HepG2 (cell line): ENCODE results near the gene MYOZ1. TPM values are rescaled to one million over a fixed set of nuclear protein-coding genes. Genes with fewer than 3 reads are reported as not detected.
A peak's percentile ranks its signal among the peaks of the same experiment; 100 is the strongest.

Experiments
- ARNTL ChIP-seq: sonication (generic); formaldehyde crosslinking; IDR thresholded peaks from 2 replicates; pipeline ENCODE4 v1.4.0; 2020; ENCODE audit warnings: mild to moderate bottlenecking, missing genetic modification reagents
- CENPT ChIP-seq: sonication (generic); formaldehyde crosslinking; IDR thresholded peaks from 2 replicates; pipeline ENCODE4 v1.8.0; 2022; ENCODE audit warnings: low read depth, mild to moderate bottlenecking, moderate library complexity, missing genetic modification reagents
- CREM ChIP-seq, 2 experiments: sonication (generic) in 1 of 2; formaldehyde crosslinking in 1 of 2; IDR thresholded peaks; 2 replicates each; pipeline versions ENCODE4 v1.4.0 to v1.6.1; 2016 to 2020; ENCODE audit warnings: antibody characterized with exemption in 1 of 2, mild to moderate bottlenecking in 1 of 2, missing genetic modification reagents in 1 of 2
- HHEX ChIP-seq: IDR thresholded peaks from 2 replicates; pipeline ENCODE4 v1.6.1; 2016; ENCODE audit warnings: control low read depth
- MIER3 ChIP-seq: IDR thresholded peaks from 2 replicates; pipeline ENCODE4 v1.6.1; 2016; ENCODE audit warnings: missing compliant biosample characterization, borderline replicate concordance
- NBN ChIP-seq: fragments of 450-650 bp; conservative IDR thresholded peaks from 2 replicates; pipeline ENCODE4 v1.6.1; 2017
- NR1H2 ChIP-seq: sonication (generic); formaldehyde crosslinking; IDR thresholded peaks from 2 replicates; pipeline ENCODE4 v1.8.1; 2022; ENCODE audit warnings: low read depth, missing genetic modification reagents, borderline replicate concordance
- POLR2A ChIP-seq, 2 experiments: IDR thresholded peaks; 2 replicates each; pipeline ENCODE4 v1.6.1; 2011; ENCODE audit warnings: low read depth in 2 of 2, low read length in 2 of 2, mild to moderate bottlenecking in 1 of 2, moderate library complexity in 1 of 2; ENCODE audit not compliant: insufficient read depth in 1 of 2
- RAD51 ChIP-seq: fragments of 450-650 bp; IDR thresholded peaks from 2 replicates; pipeline ENCODE4 v1.6.1; 2016; ENCODE audit warnings: borderline replicate concordance
- SALL1 ChIP-seq: sonication (generic); formaldehyde crosslinking; IDR thresholded peaks from 2 replicates; pipeline ENCODE4 v1.8.0; 2022; ENCODE audit warnings: mild to moderate bottlenecking, missing genetic modification reagents
- SIX4 ChIP-seq: sonication (generic); formaldehyde crosslinking; IDR thresholded peaks from 2 replicates; pipeline ENCODE4 v1.4.0; 2020; ENCODE audit warnings: missing genetic modification reagents
- SP5 ChIP-seq: IDR thresholded peaks from 2 replicates; pipeline ENCODE4 v1.6.1; 2016; ENCODE audit warnings: low read depth, borderline replicate concordance
- TBP ChIP-seq: sonication (generic); formaldehyde crosslinking; IDR thresholded peaks from 2 replicates; pipeline ENCODE4 v1.5.0; 2020; ENCODE audit warnings: missing genetic modification reagents
- TCF7 ChIP-seq: sonication (generic); IDR thresholded peaks from 2 replicates; pipeline ENCODE4 v1.6.1; 2016; ENCODE audit warnings: antibody characterized with exemption, low read depth
- THYN1 ChIP-seq: sonication (generic); formaldehyde crosslinking; IDR thresholded peaks from 2 replicates; pipeline ENCODE4 v1.8.1; 2023; ENCODE audit warnings: low read depth, mild to moderate bottlenecking, moderate library complexity, missing genetic modification reagents, borderline replicate concordance
- U2AF2 ChIP-seq: fragments of 200-400 bp; formaldehyde crosslinking; IDR thresholded peaks from 2 replicates; pipeline ENCODE4 v1.6.1; 2017; ENCODE audit warnings: low read depth, mild to moderate bottlenecking, low read length
- ZMYM3 ChIP-seq: sonication (generic); formaldehyde crosslinking; IDR thresholded peaks from 2 replicates; pipeline ENCODE4 v1.5.1; 2020; ENCODE audit warnings: mild to moderate bottlenecking, missing genetic modification reagents
- ZNF142 ChIP-seq: sonication (generic); formaldehyde crosslinking; IDR thresholded peaks from 2 replicates; pipeline ENCODE4 v1.4.0; 2020; ENCODE audit warnings: missing genetic modification reagents
- ZNF549 ChIP-seq: sonication (generic); formaldehyde crosslinking; IDR thresholded peaks from 2 replicates; pipeline ENCODE4 v1.5.0; 2020; ENCODE audit warnings: missing genetic modification reagents
- ZNF605 ChIP-seq: sonication (generic); formaldehyde crosslinking; IDR thresholded peaks from 2 replicates; pipeline ENCODE4 v1.8.0; 2022; ENCODE audit warnings: mild to moderate bottlenecking, missing genetic modification reagents
- ZNF619 ChIP-seq: sonication (generic); formaldehyde crosslinking; IDR thresholded peaks from 2 replicates; pipeline ENCODE4 v1.4.0; 2020; ENCODE audit warnings: mild to moderate bottlenecking, missing genetic modification reagents
- ZNF766 ChIP-seq: sonication (generic); formaldehyde crosslinking; IDR thresholded peaks from 2 replicates; pipeline ENCODE4 v1.5.0; 2020; ENCODE audit warnings: missing genetic modification reagents, borderline replicate concordance
- ZSCAN22 ChIP-seq: sonication (generic); formaldehyde crosslinking; IDR thresholded peaks from 2 replicates; pipeline ENCODE4 v1.4.0; 2020; ENCODE audit warnings: mild to moderate bottlenecking, missing genetic modification reagents
- polyA plus RNA-seq, 8 experiments: library from polyadenylated mRNA; depleted of rRNA in 3 of 8; stranded (reverse) in 7 of 8; unstranded in 1 of 8; fragments of >200 nt; fragmentation: Illumina TruSeq in 4 of 8; extraction: Trizol in 4 of 8; gene quantifications; 2 replicates each; pipeline versions ENCODE4 v1.2.1 to v1.2.3, GENCODE V29; 2011 to 2016; ENCODE audit warnings: low read depth in 4 of 8, missing spikeins in 1 of 8, mixed read lengths in 1 of 8; ENCODE audit not compliant: insufficient read depth in 1 of 8
- total RNA-seq, 5 experiments: library from RNA; depleted of rRNA; stranded (reverse); fragments of >200 nt; fragmentation: Illumina TruSeq; extraction: Trizol; gene quantifications; 2 replicates each; pipeline ENCODE4 v1.2.3, GENCODE V29; 2016; ENCODE audit warnings: low read depth in 1 of 5
- TF ChIP-seq, protein P1 (sequence below): sonication (generic); formaldehyde crosslinking; IDR thresholded peaks from 2 replicates; pipeline ENCODE4 v1.4.0; 2020; ENCODE audit warnings: mild to moderate bottlenecking, missing genetic modification reagents

The MYOZ1 gene
- total and polyA plus RNA-seq, 2 of the 13 experiments (the other 11 are each of a cell fraction or from before 2014, with no cell fraction given) = not detected

GRCh38 chr10:73625884-73626752 lies 15.2 kb downstream of the MYOZ1 start (continued):
- TF ChIP-seq ZNF142 (CRISPR knock-in tag) (no peak), ZMYM3 (no peak), ARNTL (CRISPR knock-in tag) (0 out of 2 replicates have a peak, but pooled peaks have one; percentile 35), HHEX (CRISPR knock-in tag) (no peak), CREM (IDR thresholded peaks at IDR 0.05) (peak; percentile 34; the same call in 1 of the 2 replicates), CREM (CRISPR knock-in tag; IDR thresholded peaks at IDR 0.05) (no peak), RAD51 (no peak), TCF7 (no peak), SALL1 (CRISPR knock-in tag) (peak; percentile 92), ZNF766 (no peak; the same call in 1 of the 2 replicates), THYN1 (CRISPR knock-in tag) (no peak), ZSCAN22 (CRISPR knock-in tag) (no peak), TBP (CRISPR knock-in tag) (no peak), SIX4 (CRISPR knock-in tag) (no peak), POLR2A (IDR thresholded peaks at IDR 0.05; ENCODE audit: insufficient read depth in 1 of 2, low read depth in 2 of 2, low read length in 2 of 2) (peak; percentile 83 to 89), U2AF2 (peak; percentile 96), NR1H2 (no peak), MIER3 (CRISPR knock-in tag) (peak; percentile 27; the same call in 1 of the 2 replicates), ZNF619 (no peak), ZNF549 (CRISPR knock-in tag) (no peak), NBN (no peak), CENPT (CRISPR knock-in tag) (no peak), ZNF605 (no peak), SP5 (no peak)
- TF ChIP-seq, protein P1, sequence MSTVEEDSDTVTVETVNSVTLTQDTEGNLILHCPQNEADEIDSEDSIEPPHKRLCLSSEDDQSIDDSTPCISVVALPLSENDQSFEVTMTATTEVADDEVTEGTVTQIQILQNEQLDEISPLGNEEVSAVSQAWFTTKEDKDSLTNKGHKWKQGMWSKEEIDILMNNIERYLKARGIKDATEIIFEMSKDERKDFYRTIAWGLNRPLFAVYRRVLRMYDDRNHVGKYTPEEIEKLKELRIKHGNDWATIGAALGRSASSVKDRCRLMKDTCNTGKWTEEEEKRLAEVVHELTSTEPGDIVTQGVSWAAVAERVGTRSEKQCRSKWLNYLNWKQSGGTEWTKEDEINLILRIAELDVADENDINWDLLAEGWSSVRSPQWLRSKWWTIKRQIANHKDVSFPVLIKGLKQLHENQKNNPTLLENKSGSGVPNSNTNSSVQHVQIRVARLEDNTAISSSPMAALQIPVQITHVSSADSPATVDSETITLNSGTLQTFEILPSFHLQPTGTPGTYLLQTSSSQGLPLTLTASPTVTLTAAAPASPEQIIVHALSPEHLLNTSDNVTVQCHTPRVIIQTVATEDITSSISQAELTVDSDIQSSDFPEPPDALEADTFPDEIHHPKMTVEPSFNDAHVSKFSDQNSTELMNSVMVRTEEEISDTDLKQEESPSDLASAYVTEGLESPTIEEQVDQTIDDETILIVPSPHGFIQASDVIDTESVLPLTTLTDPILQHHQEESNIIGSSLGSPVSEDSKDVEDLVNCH (CRISPR knock-in tag) = no peak
